DND-41 (cell line): ENCODE data around the gene ATP1A2.

Experiments used
- CTCF ChIP-seq: IDR thresholded peaks from 2 replicates; pipeline ENCODE4 v1.5.1; 2012; ENCODE audit warnings: borderline replicate concordance, low read length, moderate library complexity, mild to moderate bottlenecking; ENCODE audit not compliant: poor library complexity, severe bottlenecking; ENCODE audit errors: extremely low read depth
- EZH2 ChIP-seq: IDR thresholded peaks from 3 replicates; pipeline ENCODE4 v1.6.1; 2012; ENCODE audit warnings: borderline replicate concordance, low read depth, mild to moderate bottlenecking, moderate library complexity, low read length, inconsistent platforms; ENCODE audit not compliant: severe bottlenecking

GRCh38 chr1:160163615-160164014 is 48.1 kb downstream of the ATP1A2 start:
- no peak for TF ChIP-seq CTCF
- TF ChIP-seq EZH2 = no peak
